Left lung (tissue), 10 donors: ENCODE data around the gene ZNF787. TPM values are rescaled to one million over a fixed set of nuclear protein-coding genes. Genes with fewer than 3 reads are reported as not detected.

Experiments
- ATAC-seq: fragments of 200-7000 bp; cut with Tn5 transposase; one replicate; pipeline ENCODE4 v1.9.1; 2020; ENCODE audit warnings: moderate library complexity
- DNase-seq, 4 donors: peaks; one replicate each; pipeline ENCODE4 v3.0.0-alpha.2; 2013 to 2020
- H3K27ac ChIP-seq, 2 donors: fragments of 200-600 bp; sonication (generic) in 1 of 2; one replicate each; pipeline versions ENCODE4 v1.5.0 to v1.8.0; 2020 to 2021
- H3K27me3 ChIP-seq, 2 donors: fragments of 200-600 bp; sonication (generic) in 1 of 2; one replicate each; pipeline versions ENCODE4 v1.5.0 to v1.8.0; 2020 to 2021
- H3K36me3 ChIP-seq, 2 donors: fragments of 200-600 bp; sonication (generic) in 1 of 2; one replicate each; pipeline versions ENCODE4 v1.5.0 to v1.8.0; 2020 to 2021
- H3K4me1 ChIP-seq, 2 donors: fragments of 200-600 bp; one replicate each; pipeline ENCODE4 v1.8.0; 2021
- H3K4me3 ChIP-seq, 2 donors: fragments of 200-600 bp; sonication (generic) in 1 of 2; one replicate each; pipeline versions ENCODE4 v1.5.0 to v1.8.0; 2020 to 2021; ENCODE audit warnings: mild to moderate bottlenecking in 1 of 2
- H3K9me3 ChIP-seq, 2 donors: fragments of 200-600 bp; sonication (generic) in 1 of 2; one replicate each; pipeline versions ENCODE4 v1.5.0 to v1.8.0; 2020 to 2021
- intact Hi-C, 2 donors: fragments of 100-400 bp; cut with DNase I; formaldehyde crosslinking; loops; one replicate each; pipeline versions ENCODE4 v1.11.2 to v1.14.2; 2022
- polyA plus RNA-seq, 6 donors: library from polyadenylated mRNA; unstranded; fragments of 120-200 nt; gene quantifications; one replicate each; pipeline ENCODE4 v1.2.1, GENCODE V29; 2013; ENCODE audit not compliant: insufficient read length in 6 of 6
- total RNA-seq, 2 donors: library from RNA; stranded (reverse); fragmentation: NEBNext Ultra II Directional; extraction: Animal tissue kit (Norgen Biotek cat#: 25700); gene quantifications; one replicate each; pipeline ENCODE4 v1.2.1, GENCODE V29; 2021
- TF ChIP-seq, protein P1 (sequence below), 2 donors: fragments of 200-600 bp; sonication (generic) in 1 of 2; IDR thresholded peaks; one replicate each; pipeline versions ENCODE4 v1.5.0 to v1.8.0; 2021; ENCODE audit warnings: antibody characterized with exemption in 2 of 2
- donor health status: DM: no; HTN: yes; CAD: no.
- donor health status: DM: no; HTN: no; CAD: no.

ZNF787 gene
- total and polyA plus RNA-seq, 8 donors: 11.0 to 44.6 (median 19.3) TPM

DNA sequence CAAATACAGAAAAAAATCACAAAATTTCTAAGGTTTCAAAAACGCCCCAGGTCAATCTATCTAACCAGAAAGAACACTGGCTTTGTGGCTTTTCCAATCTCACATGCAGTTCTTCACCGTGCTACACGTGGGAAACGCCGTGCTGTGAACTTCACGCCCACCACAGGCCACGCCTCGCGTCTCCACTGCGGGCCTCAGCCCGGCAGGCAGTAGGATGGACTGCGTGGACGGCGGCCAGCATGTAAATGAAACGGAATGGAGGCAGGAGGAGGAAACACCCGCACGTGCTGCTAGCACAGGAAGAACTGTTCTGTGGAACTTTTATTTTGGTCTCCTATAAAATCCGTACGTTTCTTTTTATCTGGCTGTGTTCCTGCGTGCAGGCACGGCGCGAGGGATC lies 23.8 kb downstream of the ZNF787 start:
- H3K4me1 ChIP-seq: peaks cover 0 to under 1% of the 10 kb centered on the region in 2 donors
- H3K9me3 ChIP-seq: no peaks in the 10 kb centered on the region
- TF ChIP-seq, protein P1, sequence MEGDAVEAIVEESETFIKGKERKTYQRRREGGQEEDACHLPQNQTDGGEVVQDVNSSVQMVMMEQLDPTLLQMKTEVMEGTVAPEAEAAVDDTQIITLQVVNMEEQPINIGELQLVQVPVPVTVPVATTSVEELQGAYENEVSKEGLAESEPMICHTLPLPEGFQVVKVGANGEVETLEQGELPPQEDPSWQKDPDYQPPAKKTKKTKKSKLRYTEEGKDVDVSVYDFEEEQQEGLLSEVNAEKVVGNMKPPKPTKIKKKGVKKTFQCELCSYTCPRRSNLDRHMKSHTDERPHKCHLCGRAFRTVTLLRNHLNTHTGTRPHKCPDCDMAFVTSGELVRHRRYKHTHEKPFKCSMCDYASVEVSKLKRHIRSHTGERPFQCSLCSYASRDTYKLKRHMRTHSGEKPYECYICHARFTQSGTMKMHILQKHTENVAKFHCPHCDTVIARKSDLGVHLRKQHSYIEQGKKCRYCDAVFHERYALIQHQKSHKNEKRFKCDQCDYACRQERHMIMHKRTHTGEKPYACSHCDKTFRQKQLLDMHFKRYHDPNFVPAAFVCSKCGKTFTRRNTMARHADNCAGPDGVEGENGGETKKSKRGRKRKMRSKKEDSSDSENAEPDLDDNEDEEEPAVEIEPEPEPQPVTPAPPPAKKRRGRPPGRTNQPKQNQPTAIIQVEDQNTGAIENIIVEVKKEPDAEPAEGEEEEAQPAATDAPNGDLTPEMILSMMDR (IDR thresholded peaks at IDR 0.05): no peak
- peaks cover 0 to 82% of the 10 kb centered on the region in 2 donors for H3K36me3 ChIP-seq
- no peaks in the 10 kb centered on the region for H3K27me3 ChIP-seq
- no peak for ATAC-seq
- no peak overlapping the region for H3K27ac ChIP-seq
- intact Hi-C loops: no loop called here
- DNase-seq: no peak
- H3K4me3 ChIP-seq: no peak overlapping the region

DNA sequence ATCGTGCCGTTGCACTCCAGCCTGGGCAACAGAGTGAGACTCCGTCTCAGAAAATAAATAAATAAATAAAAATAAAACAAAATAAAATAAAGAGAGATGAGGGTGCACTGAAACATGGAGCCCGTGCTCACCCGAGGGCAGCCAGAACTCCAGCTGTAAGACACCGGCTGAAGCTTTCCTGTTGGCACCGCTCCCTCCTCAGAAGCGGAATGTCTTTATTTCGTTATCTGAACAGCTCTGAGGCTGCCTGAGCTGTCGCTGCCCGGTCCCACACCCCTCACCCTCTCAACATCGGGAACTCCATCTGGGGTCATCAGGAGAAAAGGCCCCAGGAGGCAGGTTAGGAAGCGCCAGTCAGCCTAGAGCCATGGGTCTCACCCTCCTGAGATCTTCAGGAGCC lies 24.4 kb downstream of the ZNF787 start:
- no peak for DNase-seq
- ATAC-seq: no peak
- TF ChIP-seq, protein P1 (IDR thresholded peaks at IDR 0.05): no peak
- Histone ChIP-seq H3K27ac (no peak overlapping the region), H3K9me3 (no peaks in the 10 kb centered on the region), H3K4me1 (peaks cover 0 to under 1% of the 10 kb centered on the region in 2 donors), H3K27me3 (no peaks in the 10 kb centered on the region), H3K36me3 (peaks cover 0 to 75% of the 10 kb centered on the region in 2 donors), H3K4me3 (no peak overlapping the region)
- intact Hi-C loops: no loop called here

DNA sequence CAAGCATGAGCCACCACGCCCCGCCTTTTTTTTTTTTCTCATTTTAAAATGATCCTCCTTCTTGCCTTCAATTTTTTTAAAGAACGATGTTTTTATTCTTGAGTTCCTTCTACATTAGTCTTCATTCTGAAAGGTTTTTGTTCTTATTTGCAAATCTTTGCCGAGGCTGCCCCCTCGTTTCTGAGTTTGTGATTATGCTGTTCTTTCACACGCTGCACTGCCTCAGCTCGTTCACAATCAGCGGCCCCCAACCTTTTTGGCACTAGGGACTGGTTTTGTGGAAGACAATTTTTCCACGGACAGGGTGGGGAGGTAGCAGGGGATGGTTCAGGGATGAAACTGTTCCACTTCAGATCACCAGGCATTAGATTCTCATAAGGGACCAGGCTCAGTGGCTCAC lies 26.6 kb downstream of the ZNF787 start:
- no peak overlapping the region for H3K27ac ChIP-seq
- TF ChIP-seq, protein P1 (IDR thresholded peaks at IDR 0.05): no peak
- no peaks in the 10 kb centered on the region for H3K9me3 ChIP-seq
- H3K4me1 ChIP-seq: peaks cover 0 to 15% of the 10 kb centered on the region in 2 donors
- H3K4me3 ChIP-seq: no peak overlapping the region
- H3K27me3 ChIP-seq: no peaks in the 10 kb centered on the region
- H3K36me3 ChIP-seq: peaks cover 0 to 72% of the 10 kb centered on the region in 2 donors
- no peak for ATAC-seq
- intact Hi-C loops: no loop called here
- DNase-seq: no peak

DNA sequence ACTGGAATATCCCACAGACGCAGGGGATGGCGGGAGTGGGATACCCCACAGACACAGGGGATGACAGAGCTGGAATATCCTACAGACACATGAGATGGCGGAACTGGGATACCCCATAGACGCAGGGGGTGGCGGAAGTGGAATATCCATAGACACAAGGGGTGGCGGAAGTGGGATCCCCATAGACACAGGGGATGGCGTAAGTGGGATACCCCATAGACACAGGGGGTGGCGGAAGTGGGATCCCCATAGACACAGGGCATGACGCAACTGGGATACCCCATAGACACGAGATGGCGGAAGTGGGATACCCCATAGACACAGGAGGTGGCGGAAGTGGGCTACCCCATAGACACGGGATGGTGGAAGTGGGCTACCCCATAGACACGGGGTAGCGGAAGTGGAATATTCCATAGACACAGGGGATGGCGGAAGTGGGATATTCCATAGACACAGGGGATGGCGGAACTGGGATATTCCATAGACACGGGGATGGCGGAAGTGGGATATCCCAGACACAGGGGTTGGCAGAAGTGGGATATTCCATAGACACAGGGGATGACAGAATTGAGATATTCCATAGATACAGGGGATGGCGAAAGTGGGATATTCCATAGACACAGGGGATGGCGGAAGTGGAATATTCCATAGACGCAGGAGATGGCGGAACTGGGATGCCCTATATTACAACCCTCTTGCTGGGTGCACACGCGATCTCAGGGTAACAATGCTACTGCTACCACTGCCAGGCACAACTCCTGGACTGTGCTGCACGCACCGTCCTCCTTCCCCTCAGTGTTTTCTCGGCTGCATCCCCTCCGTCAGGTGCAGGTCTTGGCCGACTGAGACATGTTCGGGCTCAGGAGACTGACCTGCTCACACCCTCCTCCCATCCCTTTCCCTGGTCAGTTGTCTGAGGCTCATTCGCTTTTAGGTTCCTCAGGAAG lies 28.1 kb downstream of the ZNF787 start:
- no peak for ATAC-seq
- no peaks in the 10 kb centered on the region for H3K9me3 ChIP-seq
- no peaks in the 10 kb centered on the region for H3K27me3 ChIP-seq
- TF ChIP-seq, protein P1 (IDR thresholded peaks at IDR 0.05): no peak
- intact Hi-C loops: no loop called here
- peaks cover 0 to 15% of the 10 kb centered on the region in 2 donors for H3K4me1 ChIP-seq
- peaks cover 0 to 76% of the 10 kb centered on the region in 2 donors for H3K36me3 ChIP-seq
- no peak overlapping the region for H3K4me3 ChIP-seq
- no peak overlapping the region for H3K27ac ChIP-seq
- DNase-seq: no peak

DNA sequence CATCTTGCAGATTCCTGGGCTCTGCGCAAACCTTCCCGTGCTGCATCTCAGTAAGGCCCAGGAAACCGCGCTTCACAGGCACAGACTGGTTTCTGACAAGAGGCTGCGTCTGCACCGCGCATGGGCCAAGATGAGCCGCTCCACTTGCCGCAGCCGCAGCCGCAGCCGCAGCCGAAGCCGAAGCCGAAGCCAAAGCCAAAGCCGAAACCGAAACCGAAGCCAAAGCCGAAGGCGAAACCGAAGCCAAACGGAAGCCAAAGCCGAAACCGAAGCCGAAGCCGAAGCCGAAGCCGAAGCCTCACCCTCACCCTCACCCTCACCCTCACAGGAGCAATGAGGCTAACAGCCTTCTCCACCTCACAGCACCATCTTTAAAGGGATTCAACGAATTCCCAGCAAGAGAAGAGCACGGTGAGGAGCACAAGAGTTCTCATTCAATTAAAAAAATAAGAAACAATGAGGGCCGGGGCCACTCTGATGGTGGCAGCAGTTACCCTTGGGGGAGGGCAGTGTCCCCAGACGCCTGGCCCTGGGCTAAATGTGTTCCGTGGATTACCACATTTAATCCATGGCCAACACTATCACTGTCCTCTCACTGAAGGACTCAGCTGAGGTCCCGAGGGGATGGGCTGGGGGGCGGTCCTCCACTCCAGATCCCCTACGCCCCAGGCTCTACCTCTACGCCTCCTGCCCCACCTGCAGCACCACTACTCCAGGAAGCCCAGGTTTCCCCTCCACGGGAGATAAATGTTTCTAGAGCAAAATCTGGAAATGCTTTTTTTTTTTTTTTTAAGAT lies 29.1 kb downstream of the ZNF787 start:
- Histone ChIP-seq H3K9me3 (no peaks in the 10 kb centered on the region), H3K4me3 (peak overlapping the region in 1 of 2 donors; percentile 11), H3K27ac (peak overlapping the region in 1 of 2 donors; percentile 45), H3K27me3 (no peaks in the 10 kb centered on the region), H3K36me3 (peaks cover 0 to 76% of the 10 kb centered on the region in 2 donors), H3K4me1 (peaks cover 0 to 15% of the 10 kb centered on the region in 2 donors)
- no peak for ATAC-seq
- peak in 1 of 4 donors; percentile 39 for DNase-seq
- TF ChIP-seq, protein P1 (IDR thresholded peaks at IDR 0.05): no peak
- intact Hi-C loops: no loop called here
